Mesenchymal stem cell (in vitro differentiated cells and primary cell): ENCODE measurements around the gene GAS5.

Experiments used
- DNase-seq: peaks from one replicate; pipeline ENCODE4 v3.0.0-alpha.2; 2013
- H2AFZ ChIP-seq: one replicate; pipeline ENCODE4 v1.6.1; 2013; ENCODE audit warnings: low read depth, mild to moderate bottlenecking, control low read depth, inconsistent platforms, low read length, moderate library complexity
- H2AK5ac ChIP-seq: 2 replicates; pipeline ENCODE4 v1.6.1; 2013; ENCODE audit warnings: low read length, moderate library complexity, mild to moderate bottlenecking, inconsistent platforms; ENCODE audit not compliant: severe bottlenecking
- H2BK120ac ChIP-seq: one replicate; pipeline ENCODE4 v1.6.1; 2013; ENCODE audit warnings: low read depth, mild to moderate bottlenecking, inconsistent platforms, low read length, moderate library complexity
- H2BK12ac ChIP-seq, 2 experiments: one replicate each; pipeline ENCODE4 v1.6.1; 2013; ENCODE audit warnings: inconsistent platforms in 2 of 2, low read length in 2 of 2, mild to moderate bottlenecking in 2 of 2, moderate library complexity in 2 of 2, control low read depth in 1 of 2
- H2BK15ac ChIP-seq: one replicate; pipeline ENCODE4 v1.6.1; 2013; ENCODE audit warnings: mild to moderate bottlenecking, low read depth, inconsistent platforms; ENCODE audit not compliant: poor library complexity, severe bottlenecking
- H2BK5ac ChIP-seq: 2 replicates; pipeline ENCODE4 v1.6.1; 2013; ENCODE audit warnings: low read depth, mild to moderate bottlenecking, low read length, control low read depth, inconsistent platforms; ENCODE audit not compliant: poor library complexity, severe bottlenecking
- H3K14ac ChIP-seq, 2 experiments: one replicate each; pipeline ENCODE4 v1.6.1; 2013; ENCODE audit warnings: inconsistent platforms in 2 of 2, low read length in 2 of 2, control low read depth in 1 of 2, mild to moderate bottlenecking in 1 of 2, moderate library complexity in 1 of 2
- H3K18ac ChIP-seq, 2 experiments: one replicate each; pipeline ENCODE4 v1.6.1; 2013; ENCODE audit warnings: inconsistent platforms in 2 of 2, low read length in 2 of 2, control low read depth in 1 of 2, low read depth in 1 of 2, mild to moderate bottlenecking in 1 of 2
- H3K23ac ChIP-seq, 2 experiments: one replicate each; pipeline ENCODE4 v1.6.1; 2013; ENCODE audit warnings: inconsistent platforms in 2 of 2, low read length in 2 of 2, mild to moderate bottlenecking in 2 of 2, moderate library complexity in 2 of 2, control low read depth in 1 of 2
- H3K27ac ChIP-seq: 2 replicates; pipeline ENCODE4 v1.5.1; 2013; ENCODE audit warnings: mild to moderate bottlenecking, moderate library complexity, low read length, control low read depth, inconsistent platforms; ENCODE audit not compliant: poor library complexity, severe bottlenecking
- H3K27me3 ChIP-seq, 2 experiments: 2 replicates each; pipeline versions ENCODE4 v1.6.1 to v1.7.0; 2013; ENCODE audit warnings: low read length in 2 of 2, mild to moderate bottlenecking in 2 of 2, moderate library complexity in 2 of 2, control low read depth in 1 of 2, inconsistent platforms in 1 of 2; ENCODE audit not compliant: control insufficient read depth in 1 of 2, insufficient read depth in 1 of 2
- H3K36me3 ChIP-seq, 2 experiments: 2 replicates each; pipeline versions ENCODE4 v1.6.1 to v1.7.0; 2013; ENCODE audit warnings: low read length in 2 of 2, control low read depth in 1 of 2, inconsistent platforms in 1 of 2, low read depth in 1 of 2, mild to moderate bottlenecking in 1 of 2; ENCODE audit not compliant: insufficient read depth in 2 of 2, control insufficient read depth in 1 of 2
- H3K4ac ChIP-seq, 2 experiments: one replicate each; pipeline ENCODE4 v1.6.1; 2013; ENCODE audit warnings: inconsistent platforms in 2 of 2, low read length in 2 of 2, mild to moderate bottlenecking in 2 of 2, moderate library complexity in 2 of 2, control low read depth in 1 of 2, low read depth in 1 of 2
- H3K4me1 ChIP-seq: 2 replicates; pipeline ENCODE4 v1.6.1; 2013; ENCODE audit warnings: low read depth, low read length, control low read depth; ENCODE audit not compliant: control insufficient read depth, insufficient read depth
- H3K4me2 ChIP-seq: 2 replicates; pipeline ENCODE4 v1.6.1; 2013; ENCODE audit warnings: low read length, mild to moderate bottlenecking, inconsistent platforms; ENCODE audit not compliant: poor library complexity, severe bottlenecking
- H3K4me3 ChIP-seq, 2 experiments: 2 replicates each; pipeline versions ENCODE4 v1.5.1 to v1.7.0; 2013; ENCODE audit warnings: low read length in 2 of 2, mild to moderate bottlenecking in 2 of 2, control low read depth in 1 of 2, low read depth in 1 of 2; ENCODE audit not compliant: insufficient read depth in 1 of 2
- H3K79me1 ChIP-seq: replicated peaks from 2 replicates; pipeline ENCODE4 v1.6.1; 2013; ENCODE audit warnings: mild to moderate bottlenecking, control low read depth, low read length, inconsistent platforms; ENCODE audit not compliant: poor library complexity, severe bottlenecking
- H3K9ac ChIP-seq: 2 replicates; pipeline ENCODE4 v1.7.0; 2013; ENCODE audit warnings: mild to moderate bottlenecking, low read length, moderate library complexity
- H3K9me3 ChIP-seq: 2 replicates; pipeline ENCODE4 v1.7.0; 2013; ENCODE audit warnings: mild to moderate bottlenecking, low read length; ENCODE audit not compliant: control insufficient read depth
- H4K8ac ChIP-seq: one replicate; pipeline ENCODE4 v1.6.1; 2013; ENCODE audit warnings: inconsistent platforms, mild to moderate bottlenecking, low read length, moderate library complexity
- H4K91ac ChIP-seq: one replicate; pipeline ENCODE4 v1.6.1; 2013; ENCODE audit warnings: mild to moderate bottlenecking, low read length, inconsistent platforms
- WGBS: methylation state at CpG from one replicate; pipeline ENCODE4 v1.1.7; 2013; ENCODE audit warnings: mixed read lengths; 5-methylcytosine and 5-hydroxymethylcytosine counted together

The GAS5 gene

DNA sequence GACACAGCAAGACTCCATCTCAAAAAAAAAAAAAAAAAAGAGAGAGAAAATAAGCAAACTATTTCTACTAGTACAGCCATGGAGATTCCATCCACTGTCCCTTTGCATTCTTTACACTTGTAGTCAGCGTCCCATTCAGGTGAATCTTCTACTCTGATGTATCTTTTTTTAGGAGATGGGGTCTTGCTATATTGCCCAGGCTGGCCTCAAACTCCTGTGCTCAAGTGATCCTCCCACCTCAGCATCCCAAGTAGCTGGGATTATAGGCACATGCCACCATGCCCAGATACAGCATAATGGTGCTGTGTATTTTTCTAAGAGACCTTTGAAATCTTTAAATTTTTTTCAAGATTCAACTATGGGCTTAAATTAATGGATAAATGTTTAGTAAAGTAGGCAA is 35.0 kb downstream of the GAS5 start:
- Histone ChIP-seq H3K4ac (no peak overlapping the region), H2BK120ac (no peak overlapping the region), H2BK5ac (no peak overlapping the region), H3K4me2 (no peak overlapping the region), H2BK15ac (no peak overlapping the region), H3K79me1 (no peaks in the 10 kb centered on the region), H3K4me3 (no peak overlapping the region), H3K4me1 (no peaks in the 10 kb centered on the region), H3K9ac (no peak overlapping the region), H2AFZ (no peak overlapping the region), H2AK5ac (no peak overlapping the region), H3K27me3 (no peaks in the 10 kb centered on the region), H3K14ac (no peak overlapping the region), H3K18ac (no peak overlapping the region), H4K91ac (no peak overlapping the region), H3K23ac (no peak overlapping the region), H2BK12ac (no peak overlapping the region), H3K9me3 (no peaks in the 10 kb centered on the region), H3K27ac (no peak overlapping the region), H4K8ac (no peak overlapping the region), H3K36me3 (peaks cover 9 to 60% of the 10 kb centered on the region in 2 experiments)
- no peak for DNase-seq
- WGBS, result 90% methylated on average over 1 of the region's 1 CpG

DNA sequence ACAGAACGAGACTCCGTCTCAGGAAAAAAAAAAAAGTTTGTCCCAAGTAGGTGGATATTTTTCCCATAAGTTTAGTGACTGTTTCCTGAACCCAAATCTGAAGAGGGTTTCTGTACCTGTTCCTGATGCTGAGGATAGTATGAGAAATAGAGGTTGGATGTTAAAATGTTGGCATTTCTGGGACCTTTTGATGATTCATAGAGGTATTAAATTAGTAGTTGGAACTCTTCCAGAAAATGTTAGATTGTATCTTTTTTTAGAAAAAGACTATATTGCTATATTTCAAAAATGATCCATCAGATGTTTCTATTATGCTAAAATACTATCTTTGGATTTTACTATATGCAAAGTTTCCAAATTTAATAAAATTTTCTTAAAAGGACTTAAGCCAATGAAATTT is 40.2 kb downstream of the GAS5 start:
- Histone ChIP-seq H3K4me3 (no peak overlapping the region), H3K4me1 (peaks cover 2% of the 10 kb centered on the region), H3K4me2 (no peak overlapping the region), H2AFZ (no peak overlapping the region), H3K36me3 (peaks cover 0 to 21% of the 10 kb centered on the region in 2 experiments), H2BK15ac (no peak overlapping the region), H4K91ac (no peak overlapping the region), H2AK5ac (no peak overlapping the region), H3K14ac (no peak overlapping the region), H3K4ac (no peak overlapping the region), H3K79me1 (peaks cover 5% of the 10 kb centered on the region), H3K9me3 (no peaks in the 10 kb centered on the region), H4K8ac (no peak overlapping the region), H2BK12ac (no peak overlapping the region), H3K18ac (no peak overlapping the region), H3K27ac (no peak overlapping the region), H3K27me3 (no peaks in the 10 kb centered on the region), H3K23ac (no peak overlapping the region), H3K9ac (no peak overlapping the region), H2BK120ac (no peak overlapping the region), H2BK5ac (no peak overlapping the region)
- WGBS, result 89% methylated on average over 2 of the region's 2 CpGs
- DNase-seq, result no peak

DNA sequence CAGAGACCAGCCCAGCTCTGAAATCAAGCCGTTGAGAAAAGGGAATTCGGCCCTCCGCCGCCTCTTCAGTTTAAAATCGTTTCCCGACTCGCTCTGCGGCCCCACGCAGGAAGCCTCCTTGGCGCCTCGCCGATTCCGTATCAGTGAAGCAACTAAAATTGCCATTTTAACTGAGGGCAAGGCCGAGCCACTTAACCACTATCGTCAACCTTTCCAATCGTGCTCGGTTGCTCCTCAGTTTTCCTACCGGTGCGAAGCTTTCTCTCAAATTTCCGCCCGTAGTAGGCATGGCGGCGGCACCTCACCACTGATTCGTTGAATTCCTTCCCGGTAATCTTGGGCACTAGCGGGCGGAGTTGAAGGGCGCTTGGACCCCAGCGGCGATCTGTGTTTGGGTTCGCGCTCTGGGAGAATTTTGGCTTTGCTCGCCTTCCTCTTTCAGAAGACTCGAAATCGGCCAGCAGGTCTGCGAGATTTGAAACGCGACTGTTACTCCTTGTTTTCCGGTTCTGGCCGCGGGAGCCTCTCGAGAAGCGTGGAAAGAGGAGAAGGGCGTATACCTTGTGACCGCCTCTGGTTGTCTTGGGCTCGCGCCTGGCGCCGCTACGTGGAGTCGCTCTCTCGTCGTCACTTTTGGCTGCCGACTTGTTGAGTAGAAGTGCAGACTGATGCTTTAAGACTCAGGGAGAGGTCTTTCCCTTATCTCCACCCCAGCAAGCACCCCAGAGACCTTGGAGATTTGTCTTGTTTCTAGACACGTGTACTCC is 43.3 kb downstream of the GAS5 start, which contains the start of the genes CENPL and DARS2:
CENPL (minus strand) TSS at position 569 of the 767 bp plus-strand sequence. CDS start 13,584 bp downstream, outside the sequence.
DARS2 (plus strand) TSS at position 359 of the 767 bp plus-strand sequence. CDS start 557 bp downstream, outside the sequence.
- Histone ChIP-seq H3K9me3 (no peaks in the 10 kb centered on the region), H2BK15ac (no peak within 1 kb of the TSS)

DNA sequence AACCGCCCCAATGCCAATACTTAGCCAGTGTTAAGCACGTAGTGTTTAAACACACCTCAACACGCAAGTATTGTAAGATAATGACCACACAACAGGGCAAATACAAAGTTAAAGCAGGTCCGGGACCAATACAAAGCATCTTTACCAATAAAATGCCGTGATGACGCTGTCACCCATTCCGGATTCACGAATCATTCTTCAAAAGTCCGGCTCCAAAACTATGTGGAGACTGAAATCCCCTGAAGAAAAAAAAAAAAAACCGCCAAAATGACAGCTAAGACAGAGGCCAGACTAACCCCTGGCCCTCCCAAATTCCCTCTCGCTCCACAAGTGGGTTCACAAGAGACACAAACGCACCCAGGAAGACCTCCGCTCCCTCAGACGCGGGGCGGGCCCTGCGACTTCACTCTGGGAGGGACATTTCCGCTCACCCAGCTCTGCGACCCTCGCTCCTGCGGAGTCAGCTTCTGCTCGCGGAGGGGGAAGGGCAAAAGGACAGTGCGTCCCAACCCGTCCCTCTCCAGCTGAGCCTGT is 43.9 kb downstream of the GAS5 start:
- Histone ChIP-seq H3K23ac (no peak overlapping the region), H2BK12ac (no peak overlapping the region), H2BK15ac (no peak overlapping the region), H3K79me1 (peaks cover 7% of the 10 kb centered on the region), H3K4me1 (peaks cover 2% of the 10 kb centered on the region), H2AK5ac (no peak overlapping the region), H2AFZ (peak overlapping the region; percentile 92), H3K9me3 (no peaks in the 10 kb centered on the region), H3K27me3 (no peaks in the 10 kb centered on the region), H2BK5ac (no peak overlapping the region), H3K36me3 (peaks cover 0 to 7% of the 10 kb centered on the region in 2 experiments), H3K4me2 (peak overlapping the region; percentile 72), H3K18ac (peak overlapping the region; percentile 37 to 83), H2BK120ac (no peak overlapping the region), H3K9ac (peak overlapping the region; percentile 92), H3K4me3 (peak overlapping the region; percentile 88 to 97), H3K4ac (peak overlapping the region in 1 of 2 experiments; percentile 85), H3K27ac (peak overlapping the region; percentile 15), H4K91ac (peak overlapping the region; percentile 11), H3K14ac (no peak overlapping the region), H4K8ac (no peak overlapping the region)
- DNase-seq, result no peak
- under 1% methylated on average over 25 of the region's 25 CpGs for WGBS

More for the DNA sequence above, 43.3 kb downstream of the GAS5 start, which contains the start of the genes CENPL and DARS2:
- peak within 1 kb of the TSS; percentile 92 for H2AFZ ChIP-seq
- H2BK12ac ChIP-seq, result no peak within 1 kb of the TSS
- peaks cover 0 to 7% of the 10 kb centered on the region in 2 experiments for H3K36me3 ChIP-seq
- H3K4ac ChIP-seq, result peak within 1 kb of the TSS in 1 of 2 experiments; percentile 85
- H4K91ac ChIP-seq, result peak within 1 kb of the TSS; percentile 11
- H3K23ac ChIP-seq, result no peak within 1 kb of the TSS
- no peak within 1 kb of the TSS for H2BK120ac ChIP-seq
- peak within 1 kb of the TSS; percentile 88 to 97 for H3K4me3 ChIP-seq
- peak within 1 kb of the TSS; percentile 92 for H3K9ac ChIP-seq
- peak within 1 kb of the TSS; percentile 37 to 83 for H3K18ac ChIP-seq
- H3K14ac ChIP-seq, result no peak within 1 kb of the TSS
- H3K4me2 ChIP-seq, result peak within 1 kb of the TSS; percentile 92
- H2AK5ac ChIP-seq, result no peak within 1 kb of the TSS
- no peaks in the 10 kb centered on the region for H3K27me3 ChIP-seq
- peak; percentile 99 for DNase-seq
- WGBS, result under 1% methylated on average over 54 of the region's 55 CpGs
- H4K8ac ChIP-seq, result no peak within 1 kb of the TSS
- H2BK5ac ChIP-seq, result peak within 1 kb of the TSS; percentile 79
- peaks cover 5% of the 10 kb centered on the region for H3K79me1 ChIP-seq
- H3K27ac ChIP-seq, result peak within 1 kb of the TSS; percentile 86
- H3K4me1 ChIP-seq, result peaks cover 2% of the 10 kb centered on the region
